Measurements from ENCODE around the gene CCL1. TPM values are rescaled to one million over a fixed set of nuclear protein-coding genes. Genes with fewer than 3 reads are reported as not detected.
"Not testable (repeated sequence)": the region's sequence is repeated elsewhere in the genome, so short reads cannot be mapped to it uniquely, and the experiment has no call there.

CCL1 gene
- total and polyA plus RNA-seq, 9 of the 15 experiments (the other 6 are each of a cell fraction or from before 2014, with no cell fraction given): 0.45 TPM; not detected in 8

DNA sequence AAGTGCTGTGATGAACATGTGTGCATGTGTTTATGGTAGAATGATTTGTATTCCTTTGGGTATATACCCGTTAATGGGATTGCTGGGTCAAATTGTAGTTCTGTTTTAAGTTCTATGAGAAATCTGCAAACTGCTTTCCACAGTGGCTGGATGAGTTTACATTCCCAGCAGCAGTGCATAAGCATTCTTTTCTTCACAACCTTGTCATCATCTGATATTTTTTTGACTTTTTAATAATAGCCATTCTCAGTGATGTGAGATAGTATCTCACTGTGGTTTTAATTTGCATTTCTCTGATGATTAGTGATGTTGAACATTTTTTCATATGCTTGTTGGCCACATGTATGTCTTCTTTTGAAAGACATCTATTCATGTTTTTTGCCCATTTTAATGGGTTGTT, 25.3 kb downstream of the CCL1 start (continued):
- TF ChIP-seq, protein P1, sequence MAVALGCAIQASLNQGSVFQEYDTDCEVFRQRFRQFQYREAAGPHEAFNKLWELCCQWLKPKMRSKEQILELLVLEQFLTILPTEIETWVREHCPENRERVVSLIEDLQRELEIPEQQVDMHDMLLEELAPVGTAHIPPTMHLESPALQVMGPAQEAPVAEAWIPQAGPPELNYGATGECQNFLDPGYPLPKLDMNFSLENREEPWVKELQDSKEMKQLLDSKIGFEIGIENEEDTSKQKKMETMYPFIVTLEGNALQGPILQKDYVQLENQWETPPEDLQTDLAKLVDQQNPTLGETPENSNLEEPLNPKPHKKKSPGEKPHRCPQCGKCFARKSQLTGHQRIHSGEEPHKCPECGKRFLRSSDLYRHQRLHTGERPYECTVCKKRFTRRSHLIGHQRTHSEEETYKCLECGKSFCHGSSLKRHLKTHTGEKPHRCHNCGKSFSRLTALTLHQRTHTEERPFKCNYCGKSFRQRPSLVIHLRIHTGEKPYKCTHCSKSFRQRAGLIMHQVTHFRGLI (CRISPR knock-in tag; IDR thresholded peaks at IDR 0.05): no peak
- TF ChIP-seq XRCC3 (IDR thresholded peaks at IDR 0.05): no peak
- TF ChIP-seq, protein P2, sequence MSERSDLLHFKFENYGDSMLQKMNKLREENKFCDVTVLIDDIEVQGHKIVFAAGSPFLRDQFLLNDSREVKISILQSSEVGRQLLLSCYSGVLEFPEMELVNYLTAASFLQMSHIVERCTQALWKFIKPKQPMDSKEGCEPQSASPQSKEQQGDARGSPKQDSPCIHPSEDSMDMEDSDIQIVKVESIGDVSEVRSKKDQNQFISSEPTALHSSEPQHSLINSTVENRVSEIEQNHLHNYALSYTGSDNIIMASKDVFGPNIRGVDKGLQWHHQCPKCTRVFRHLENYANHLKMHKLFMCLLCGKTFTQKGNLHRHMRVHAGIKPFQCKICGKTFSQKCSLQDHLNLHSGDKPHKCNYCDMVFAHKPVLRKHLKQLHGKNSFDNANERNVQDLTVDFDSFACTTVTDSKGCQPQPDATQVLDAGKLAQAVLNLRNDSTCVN (CRISPR knock-in tag; IDR thresholded peaks at IDR 0.05): no peak

DNA sequence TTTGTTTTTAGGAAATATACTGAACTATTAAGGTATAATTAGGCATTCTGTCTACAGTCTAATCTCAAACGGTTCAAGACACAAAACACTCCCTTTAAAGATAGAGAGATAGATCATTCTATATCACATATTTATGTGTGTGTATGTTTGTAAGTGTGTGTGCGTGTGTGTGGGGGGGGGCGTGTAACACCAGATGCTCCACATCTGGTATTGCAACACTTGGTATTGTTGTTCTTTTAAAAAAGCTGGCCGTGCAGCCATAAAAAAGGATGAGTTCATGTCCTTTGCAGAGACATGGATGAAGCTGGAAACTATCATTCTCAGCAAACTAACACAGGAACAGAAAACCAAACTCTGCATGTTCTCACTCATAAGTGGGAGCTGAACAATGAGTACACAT, 35.5 kb downstream of the CCL1 start:
- H3K4me1 ChIP-seq (replicated peaks in 1 of 2; ENCODE audit: control insufficient read depth in 2 of 2, insufficient read depth in 2 of 2, low read length in 2 of 2); H3K27me3 ChIP-seq (ENCODE audit: control insufficient read depth in 2 of 2, insufficient read depth in 2 of 2, low read length in 2 of 2); H3K9me1 ChIP-seq (ENCODE audit: control insufficient read depth, insufficient read depth, low read length); ATAC-seq; H3K79me2 ChIP-seq (ENCODE audit: control insufficient read depth, insufficient read depth, low read length); H3K9me3 ChIP-seq (replicated peaks; ENCODE audit: control insufficient read depth, insufficient read depth, low read depth, low read length); H3K9ac ChIP-seq (ENCODE audit: insufficient read depth in 1 of 2, low read depth in 2 of 2, low read length in 2 of 2); in situ Hi-C loops (cut with MboI); CTCF ChIA-PET (ENCODE audit: low intra/inter-chr PET ratio); H3K4me3 ChIP-seq; H4K20me1 ChIP-seq (replicated peaks; ENCODE audit: control insufficient read depth, insufficient read depth, low read length); H3K36me3 ChIP-seq (ENCODE audit: control insufficient read depth, insufficient read depth, low read length); H3K4me2 ChIP-seq (ENCODE audit: insufficient read depth, low read length); POLR2A ChIA-PET; H2AFZ ChIP-seq (ENCODE audit: low read depth, low read length); FAIRE-seq; intact Hi-C loops (cut with micrococcal nuclease); H3K27ac ChIP-seq (ENCODE audit: extremely low read depth, low read depth, low read length); BruUV-seq (replicated peaks); DNase-seq (ENCODE audit: extremely low read depth in 1 of 4, low spot score in 3 of 4): not testable (repeated sequence)
- 1% methylated on average over 4 of the region's 4 CpGs for WGBS (ENCODE audit: insufficient coverage, low coverage, missing lambda C conversion rate)

Data from K562 (cell line).